ENCODE data around the gene ODAD4. TPM values are rescaled to one million over a fixed set of nuclear protein-coding genes. Genes with fewer than 3 reads are reported as not detected.
A peak's percentile ranks its signal among the peaks of the same experiment; 100 is the strongest.

The ODAD4 gene
- polyA plus RNA-seq, 3 donors, result 0.04 to 0.28 (median 0.23) TPM

GRCh38 chr17:41917679-41918313 lies 12.6 kb upstream of the ODAD4 start:
- 0% methylated on average over 23 of the region's 26 CpGs for WGBS (ENCODE audit: insufficient coverage)
- no peaks in the 10 kb centered on the region for H3K27me3 ChIP-seq (ENCODE audit: control insufficient read depth in 2 of 2, insufficient read depth in 2 of 2, low read length in 2 of 2)
- Mint-ChIP-seq H3K27me3 (ENCODE audit: low read depth in 3 of 3) (peaks cover 0 to 2% (median 0%) of the 10 kb centered on the region in 3 donors), H3K9me3 (no peaks in the 10 kb centered on the region), H3K4me3 (peak overlapping the region; percentile 94 to 96), H3K27ac (peak overlapping the region in 5 of 7 donors; percentile 21 to 82 (median 50)), H3K4me1 (peaks cover 34% of the 10 kb centered on the region), H3K36me3 (peaks cover 14 to 23% of the 10 kb centered on the region in 2 donors)
- H3K4me3 ChIP-seq (replicated peaks in 1 of 3; ENCODE audit: low read depth in 2 of 3, low read length in 3 of 3), result peak overlapping the region; percentile 65 to 99 (median 85)
- TF ChIP-seq CTCF (IDR thresholded peaks at IDR 0.05), result no peak
- peak overlapping the region; percentile 86 for H3K9ac ChIP-seq (ENCODE audit: insufficient read depth, low read length, poor library complexity, severe bottlenecking)
- H3K36me3 ChIP-seq (replicated peaks in 1 of 2; ENCODE audit: control insufficient read depth in 1 of 2, insufficient read depth in 2 of 2, low read length in 2 of 2), result peaks cover 13 to 18% of the 10 kb centered on the region in 2 donors
- H2AFZ ChIP-seq (ENCODE audit: insufficient read depth, low read depth, low read length, poor library complexity, severe bottlenecking), result peak overlapping the region; percentile 97
- peaks cover 59% of the 10 kb centered on the region for H3K79me2 ChIP-seq (ENCODE audit: insufficient read depth, low read length)
- no peaks in the 10 kb centered on the region for H3K9me3 ChIP-seq (replicated peaks in 1 of 2; ENCODE audit: control insufficient read depth in 1 of 2, insufficient read depth in 1 of 2, low read length in 2 of 2)
- H3K4me2 ChIP-seq (replicated peaks; ENCODE audit: extremely low read depth, low read length, poor library complexity, severe bottlenecking), result peak overlapping the region; percentile 91
- peaks cover 54% of the 10 kb centered on the region for H4K20me1 ChIP-seq (ENCODE audit: insufficient read depth, low read length)
- H3K27ac ChIP-seq (ENCODE audit: low read depth in 1 of 2, low read length in 2 of 2), result peak overlapping the region; percentile 64 to 90
- no peak for DNase-seq
- intact Hi-C loops (cut with micrococcal nuclease), result loop anchor here in 1 of 2 donors (5.0 kb wide), 1 partner anchor 195 kb away; the partner anchor contains the start of gene DHX58
- peaks cover 21 to 24% of the 10 kb centered on the region in 2 donors for H3K4me1 ChIP-seq (ENCODE audit: control insufficient read depth in 1 of 2, insufficient read depth in 2 of 2, low read length in 2 of 2)

GRCh38 chr17:41918314-41919164 lies 11.9 kb upstream of the ODAD4 start, which contains the start of gene ACLY:
Gene ACLY (minus strand): TSS chr17:41918951. CDS start chr17:41913873, 5,078 bp downstream.
- H3K9me3 Mint-ChIP-seq, result no peaks in the 10 kb centered on the region
- peaks cover 7 to 15% of the 10 kb centered on the region in 2 donors for H3K36me3 Mint-ChIP-seq

More at GRCh38 chr17:41918314-41919164, 11.9 kb upstream of the ODAD4 start, which contains the start of gene ACLY:
- Histone ChIP-seq H3K9ac (ENCODE audit: insufficient read depth, low read length, poor library complexity, severe bottlenecking) (peak within 1 kb of the TSS; percentile 86), H3K79me2 (ENCODE audit: insufficient read depth, low read length) (peaks cover 53% of the 10 kb centered on the region), H3K4me3 (replicated peaks in 1 of 3; ENCODE audit: low read depth in 2 of 3, low read length in 3 of 3) (peak within 1 kb of the TSS; percentile 65 to 99 (median 85)), H2AFZ (ENCODE audit: insufficient read depth, low read depth, low read length, poor library complexity, severe bottlenecking) (peak within 1 kb of the TSS; percentile 97), H4K20me1 (ENCODE audit: insufficient read depth, low read length) (peaks cover 47% of the 10 kb centered on the region), H3K4me1 (ENCODE audit: control insufficient read depth in 1 of 2, insufficient read depth in 2 of 2, low read length in 2 of 2) (peaks cover 21 to 24% of the 10 kb centered on the region in 2 donors), H3K27me3 (ENCODE audit: control insufficient read depth in 2 of 2, insufficient read depth in 2 of 2, low read length in 2 of 2) (no peaks in the 10 kb centered on the region), H3K4me2 (replicated peaks; ENCODE audit: extremely low read depth, low read length, poor library complexity, severe bottlenecking) (peak within 1 kb of the TSS; percentile 91), H3K27ac (ENCODE audit: low read depth in 1 of 2, low read length in 2 of 2) (peak within 1 kb of the TSS; percentile 64 to 90), H3K36me3 (replicated peaks in 1 of 2; ENCODE audit: control insufficient read depth in 1 of 2, insufficient read depth in 2 of 2, low read length in 2 of 2) (peaks cover 6 to 10% of the 10 kb centered on the region in 2 donors), H3K9me3 (replicated peaks in 1 of 2; ENCODE audit: control insufficient read depth in 1 of 2, insufficient read depth in 1 of 2, low read length in 2 of 2) (no peaks in the 10 kb centered on the region)
- H3K4me1 Mint-ChIP-seq, result peaks cover 34% of the 10 kb centered on the region
- H3K4me3 Mint-ChIP-seq, result peak within 1 kb of the TSS; percentile 94 to 96
- H3K27me3 Mint-ChIP-seq (ENCODE audit: low read depth in 3 of 3), result peaks cover 0 to 2% (median 0%) of the 10 kb centered on the region in 3 donors
- TF ChIP-seq CTCF (IDR thresholded peaks at IDR 0.05), result no peak
- peak; percentile 89 to 96 (median 92) for DNase-seq
- peak within 1 kb of the TSS; percentile 81 to 93 (median 82) for H3K27ac Mint-ChIP-seq
- under 1% methylated on average over 67 of the region's 80 CpGs for whole genome bisulfite sequencing (ENCODE audit: insufficient coverage)
- intact Hi-C loops (cut with micrococcal nuclease), result loop anchor here in 1 of 2 donors (5.0 kb wide), 1 partner anchor 194 kb away; the partner anchor contains the start of gene DHX58

All from CD14-positive monocyte (primary cell).